SK-N-SH (cell line): ENCODE measurements around the gene ZNF277.

Experiments
- POLR2AphosphoS5 ChIP-seq: IDR thresholded peaks from 2 replicates; pipeline ENCODE4 v1.6.1; 2012; ENCODE audit warnings: low read depth, low read length
- REST ChIP-seq: IDR thresholded peaks from 2 replicates; pipeline ENCODE4 v1.6.1; 2012; ENCODE audit warnings: mild to moderate bottlenecking, low read depth, low read length, moderate library complexity

- no peak for TF ChIP-seq REST
- no peak for TF ChIP-seq POLR2AphosphoS5
Measured at GRCh38 chr7:112220877-112221434, 14.5 kb downstream of the ZNF277 start.
